HG03575 (cell line): ENCODE results near the gene NCR2.

Experiments used
- ATAC-seq: cut with Tn5 transposase; IDR thresholded peaks from one replicate; pipeline ENCODE4 v1.9.1; 2021; ENCODE audit not compliant: unreplicated experiment, insufficient number of reproducible peaks, low FRiP score; ENCODE audit errors: extremely low read depth

The NCR2 gene

GRCh38 chr6:41375598-41376151 lies 40.3 kb downstream of the NCR2 start:
- ATAC-seq = no peak

GRCh38 chr6:41376176-41376575 lies 40.8 kb downstream of the NCR2 start:
- ATAC-seq = no peak

GRCh38 chr6:41377071-41377470 lies 41.7 kb downstream of the NCR2 start:
- no peak for ATAC-seq

GRCh38 chr6:41379306-41379705 lies 43.9 kb downstream of the NCR2 start:
- no peak for ATAC-seq

GRCh38 chr6:41386594-41386993 lies 51.2 kb downstream of the NCR2 start:
- no peak for ATAC-seq

- ATAC-seq = no peak
Observed at GRCh38 chr6:41392246-41392645, 56.8 kb downstream of the NCR2 start.

- ATAC-seq = no peak
Observed at GRCh38 chr6:41396335-41396734, 60.9 kb downstream of the NCR2 start.

GRCh38 chr6:41399424-41399823 lies 64.0 kb downstream of the NCR2 start:
- ATAC-seq = no peak
